GM18520 (cell line): Measurements from ENCODE around the gene NDC1.
"Not testable (repeated sequence)": the region's sequence is repeated elsewhere in the genome, so short reads cannot be mapped to it uniquely, and the experiment has no call there.

Experiments
- ATAC-seq: cut with Tn5 transposase; IDR thresholded peaks from one replicate; pipeline ENCODE4 v1.9.1; 2021; ENCODE audit not compliant: unreplicated experiment

The NDC1 gene

DNA sequence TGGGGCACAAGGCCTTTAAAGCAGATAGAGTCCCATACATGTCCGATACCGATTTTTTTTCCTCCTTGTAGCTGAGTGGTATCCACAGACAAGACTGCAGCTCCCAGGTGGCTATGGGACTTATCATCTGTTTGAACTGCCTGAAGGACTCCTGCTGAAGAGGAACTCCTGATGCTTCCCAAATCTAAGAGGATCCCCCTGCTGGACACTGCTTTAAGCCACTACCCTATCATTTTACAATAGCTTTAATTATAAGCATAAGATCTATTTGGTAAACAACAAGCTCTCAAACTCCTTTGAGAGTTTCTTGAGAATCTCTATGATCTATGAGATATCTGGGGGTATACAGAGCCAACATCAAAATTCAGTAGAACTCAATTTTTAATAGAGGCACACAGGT is 11.7 kb downstream of the NDC1 start:
- no peak for ATAC-seq

DNA sequence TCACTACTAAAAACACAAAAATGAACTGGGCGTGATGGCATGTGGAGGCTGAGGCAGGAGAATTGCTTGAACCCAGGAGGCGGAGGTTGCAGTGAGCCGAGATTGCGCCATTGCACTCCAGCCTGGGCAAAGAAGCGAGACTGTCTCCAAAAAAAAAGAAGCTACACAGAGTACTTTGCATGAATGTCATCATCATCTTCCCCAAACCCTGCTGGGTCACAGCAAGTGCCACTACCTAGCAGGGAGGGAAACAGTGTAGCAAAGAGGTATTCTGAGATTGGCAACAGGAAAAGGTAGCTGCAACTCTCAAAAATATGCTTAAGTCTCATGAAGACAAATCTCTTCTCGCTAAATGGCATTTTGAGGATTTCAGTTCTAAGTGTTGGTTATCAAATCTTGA is 12.8 kb downstream of the NDC1 start:
- ATAC-seq: no peak

DNA sequence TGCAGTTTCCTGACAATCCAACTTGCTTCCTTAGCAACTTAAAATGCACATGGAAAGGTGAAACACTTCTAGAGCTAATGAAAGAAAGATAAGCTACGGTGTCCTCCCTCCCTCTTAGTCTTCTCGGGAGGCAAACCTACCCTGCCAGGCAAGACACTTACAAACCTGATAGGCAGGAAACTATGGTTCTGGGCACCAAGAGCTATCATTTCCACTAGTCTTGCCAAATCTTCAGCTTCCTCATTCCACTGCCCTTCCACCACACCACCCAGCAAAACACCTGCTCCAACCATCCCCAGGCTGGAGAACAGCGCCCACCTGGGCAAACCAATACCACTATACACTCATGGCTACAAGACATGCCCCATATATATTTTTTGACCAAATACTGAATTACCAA is 15.2 kb downstream of the NDC1 start:
- no peak for ATAC-seq

DNA sequence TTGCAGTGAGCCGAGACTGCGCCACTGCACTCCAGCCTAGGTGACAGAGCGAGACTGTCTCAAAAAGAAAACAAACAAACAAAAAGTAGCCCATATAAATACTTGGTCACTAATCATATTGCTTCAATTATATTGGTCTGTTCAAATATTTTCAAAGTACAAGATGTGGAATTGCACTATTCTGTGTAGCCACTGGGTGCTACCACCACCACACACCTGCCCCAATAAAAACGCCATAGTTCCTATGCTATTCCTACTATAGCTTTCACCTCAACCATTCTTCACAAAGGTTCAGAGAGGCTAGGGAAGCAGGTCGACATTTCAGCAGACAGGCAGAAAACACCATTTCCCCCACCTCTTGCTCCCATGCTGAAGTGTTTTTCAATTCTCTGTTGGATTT is 16.7 kb downstream of the NDC1 start:
- no peak for ATAC-seq

DNA sequence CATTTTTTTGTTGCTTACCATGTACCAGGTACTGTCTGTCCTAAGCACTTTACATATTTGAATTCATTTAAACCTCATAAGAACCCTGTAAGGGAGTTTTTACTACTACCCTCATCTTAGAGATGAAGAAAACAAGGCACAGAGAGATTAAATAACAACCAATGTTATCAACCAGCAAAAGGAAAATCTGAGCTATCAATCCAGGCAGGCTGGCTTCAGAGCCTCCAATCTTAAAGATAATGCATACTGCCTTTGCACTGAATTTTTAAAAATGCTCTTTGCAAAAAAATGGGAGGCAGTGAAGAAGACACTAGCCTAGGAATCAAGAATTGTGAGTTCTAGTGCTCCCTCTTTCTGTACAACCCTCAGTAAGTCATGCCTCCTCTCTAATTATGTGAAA is 18.7 kb downstream of the NDC1 start:
- ATAC-seq: no peak

DNA sequence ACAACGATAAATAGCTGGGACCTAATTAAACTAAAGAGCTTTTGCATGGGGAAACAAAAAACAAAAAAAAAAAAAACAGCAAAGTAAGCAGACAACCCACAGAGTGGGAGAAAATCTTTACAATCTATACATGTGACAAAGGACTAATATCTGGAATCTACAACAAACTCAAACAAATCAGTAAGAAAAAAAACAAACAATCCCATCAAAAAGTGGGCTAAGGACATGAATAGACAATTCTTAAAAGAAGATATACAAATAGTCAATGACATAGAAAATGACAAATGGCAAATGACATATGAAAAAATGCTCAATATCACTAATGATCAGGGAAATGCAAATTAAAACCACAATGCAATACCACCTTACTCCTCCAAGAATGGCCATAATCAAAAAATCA is 21.5 kb downstream of the NDC1 start:
- not testable (repeated sequence) for ATAC-seq

DNA sequence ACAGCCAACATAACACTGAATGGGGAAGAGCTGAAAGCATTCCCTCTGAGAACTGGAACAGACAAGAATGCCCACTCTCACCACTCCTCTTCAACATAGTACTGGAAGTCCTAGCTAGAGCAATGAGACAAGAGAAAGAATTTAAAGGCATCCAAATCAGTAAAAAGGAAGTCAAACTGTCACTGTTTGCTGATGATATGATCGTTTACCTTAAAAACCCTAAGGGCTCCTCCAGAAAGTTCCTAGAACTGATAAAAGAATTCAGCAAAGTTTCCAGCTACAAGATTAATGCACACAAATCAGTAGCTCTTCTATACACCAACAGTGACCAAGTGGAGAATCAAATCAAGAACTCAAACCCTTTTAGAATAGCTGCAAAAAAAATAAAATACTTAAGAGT is 22.6 kb downstream of the NDC1 start:
- ATAC-seq: not testable (repeated sequence)

DNA sequence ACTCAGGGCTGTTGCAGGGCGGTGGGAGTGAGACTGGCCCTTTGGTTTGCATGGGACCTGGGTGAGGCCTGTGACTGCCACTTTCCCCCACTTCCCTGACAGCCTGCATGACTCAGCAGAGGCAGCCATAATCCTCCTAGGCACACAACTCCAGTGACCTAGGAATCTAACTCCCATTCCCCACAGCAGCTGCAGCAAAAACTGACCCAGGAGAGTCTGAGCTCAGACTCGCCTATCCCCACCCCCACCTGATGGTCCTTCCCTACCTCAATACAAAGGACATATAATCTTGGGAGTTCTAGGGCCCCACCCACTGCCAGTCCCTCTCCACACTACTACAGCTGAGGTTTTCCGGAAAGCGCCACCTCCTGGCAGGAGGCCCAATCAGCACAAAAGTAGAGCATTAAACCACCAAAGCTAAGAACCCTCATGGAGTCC is 26.7 kb downstream of the NDC1 start:
- ATAC-seq: no peak

DNA sequence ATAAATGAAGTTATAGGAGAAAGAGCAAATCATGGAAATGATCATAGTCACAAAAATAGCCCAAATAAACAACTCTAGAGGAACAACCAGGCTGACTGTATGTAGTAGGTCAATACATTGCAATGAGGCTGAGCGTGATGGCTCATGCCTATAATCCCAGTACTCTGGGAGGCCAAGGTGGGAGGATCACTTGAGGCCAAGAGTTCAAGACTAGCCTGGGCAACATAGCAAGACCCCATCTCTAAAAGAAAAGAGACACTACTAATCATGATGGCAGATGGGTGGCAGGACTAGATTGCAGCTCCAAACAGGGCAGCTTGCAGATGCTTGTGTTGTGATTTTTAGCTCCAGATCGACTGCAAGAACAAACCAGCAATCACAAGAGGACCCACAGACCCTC is 27.6 kb downstream of the NDC1 start:
- ATAC-seq: no peak

DNA sequence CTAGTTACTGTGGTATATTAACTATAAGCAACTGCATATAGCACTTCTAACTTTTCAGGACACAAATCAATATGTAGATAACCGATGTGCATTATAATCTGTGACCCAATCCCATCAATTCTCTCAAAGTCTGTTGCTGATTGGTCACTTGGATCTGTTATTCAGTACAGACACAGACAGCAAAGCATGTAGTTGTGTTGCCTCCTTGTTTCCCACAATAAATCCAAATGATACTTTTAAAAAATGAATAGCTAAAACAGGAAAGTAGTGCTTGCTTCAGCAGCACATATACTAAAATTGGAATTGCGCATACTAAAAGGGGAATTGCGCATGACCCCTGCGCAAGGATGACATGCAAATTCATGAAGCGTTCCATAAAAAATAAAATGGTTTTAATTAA is 28.1 kb downstream of the NDC1 start:
- ATAC-seq: no peak

DNA sequence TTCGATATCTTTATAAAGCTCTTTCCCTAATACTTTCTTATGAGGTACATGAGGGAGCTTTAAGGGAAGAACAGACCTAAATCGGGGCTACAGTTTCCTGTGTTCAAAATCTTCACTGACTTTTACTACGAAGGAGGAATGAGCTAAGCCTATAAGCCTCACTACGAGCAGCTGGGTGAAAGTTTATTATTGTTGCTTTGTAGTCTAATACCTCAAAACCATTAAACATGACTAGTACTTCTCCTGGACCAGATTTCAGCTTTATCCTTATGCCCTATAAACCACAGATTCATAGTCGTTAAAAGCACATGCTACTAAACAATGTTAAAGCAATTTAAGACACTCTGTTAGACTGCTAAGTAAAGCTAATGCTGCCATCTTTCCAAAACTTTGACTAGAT is 30.2 kb downstream of the NDC1 start:
- ATAC-seq: no peak

DNA sequence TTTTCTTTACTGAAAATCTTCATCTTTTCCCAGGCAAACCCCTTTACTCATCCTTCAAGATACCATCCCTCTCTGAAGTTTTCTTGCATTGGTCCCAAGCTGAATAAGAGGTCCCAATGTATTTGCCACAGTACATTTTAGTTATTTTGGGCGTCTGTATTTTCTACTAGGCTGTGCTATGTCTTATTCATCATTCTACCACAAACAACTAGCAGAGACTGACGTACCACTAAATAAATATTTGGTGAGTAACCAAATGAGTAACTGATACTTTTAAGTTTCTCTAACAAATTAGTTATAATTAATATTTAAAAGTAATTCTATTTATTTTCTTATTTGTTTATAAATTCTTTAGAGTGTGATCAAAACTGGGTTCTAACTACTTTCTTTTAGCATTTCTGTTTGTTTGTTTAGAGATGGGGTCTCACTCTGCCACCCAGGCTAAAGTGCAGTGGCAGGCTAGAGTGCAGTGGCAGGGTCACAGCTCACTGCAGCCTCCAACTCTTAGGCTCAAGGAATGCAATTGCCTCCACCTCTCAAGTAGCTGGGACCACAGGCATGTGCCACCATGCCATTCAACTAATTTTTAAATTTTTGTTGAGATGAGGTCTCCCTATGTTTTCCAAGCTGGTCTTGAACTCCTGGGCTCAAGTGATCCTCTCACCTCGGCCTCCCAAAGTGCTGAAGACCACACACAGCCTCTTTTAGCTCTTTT is 33.1 kb downstream of the NDC1 start:
- ATAC-seq: no peak

DNA sequence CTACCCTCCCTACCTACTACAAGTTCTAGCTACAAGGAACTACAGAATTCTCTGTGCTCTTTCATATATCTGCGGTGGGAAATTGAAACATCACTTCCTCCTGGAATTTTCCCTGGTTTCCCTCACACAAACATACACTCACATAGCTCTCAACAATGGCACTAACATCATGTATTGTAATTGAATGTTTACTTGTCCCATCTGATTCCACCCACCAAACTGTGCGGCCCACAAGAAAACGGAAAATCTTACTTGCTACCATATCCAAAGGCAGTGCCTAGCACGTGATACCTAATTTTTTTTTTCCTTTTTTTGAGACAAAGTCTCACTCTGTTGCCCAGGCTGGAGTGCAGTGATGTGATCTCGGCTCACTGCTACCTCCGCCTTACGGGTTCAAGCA is 33.9 kb downstream of the NDC1 start:
- no peak for ATAC-seq

DNA sequence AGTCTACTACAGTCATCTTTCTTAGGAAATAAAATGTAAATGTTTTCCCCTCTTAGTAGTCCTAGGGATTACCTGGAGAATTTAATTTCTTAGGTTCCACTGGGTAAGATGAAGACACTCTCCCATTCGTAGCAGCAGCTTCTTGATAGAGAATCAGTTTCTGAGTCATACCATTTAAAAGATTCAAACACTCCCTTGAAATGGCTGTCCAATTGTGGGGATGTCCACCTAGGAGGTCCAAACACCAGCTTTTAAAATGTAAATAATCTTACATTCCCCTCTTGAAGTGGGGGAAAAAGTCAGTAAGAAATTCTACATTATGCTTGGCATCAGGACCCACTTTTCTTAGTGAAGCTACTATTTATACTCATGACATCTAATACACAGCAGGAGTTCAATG is 37.5 kb downstream of the NDC1 start:
- ATAC-seq: no peak

DNA sequence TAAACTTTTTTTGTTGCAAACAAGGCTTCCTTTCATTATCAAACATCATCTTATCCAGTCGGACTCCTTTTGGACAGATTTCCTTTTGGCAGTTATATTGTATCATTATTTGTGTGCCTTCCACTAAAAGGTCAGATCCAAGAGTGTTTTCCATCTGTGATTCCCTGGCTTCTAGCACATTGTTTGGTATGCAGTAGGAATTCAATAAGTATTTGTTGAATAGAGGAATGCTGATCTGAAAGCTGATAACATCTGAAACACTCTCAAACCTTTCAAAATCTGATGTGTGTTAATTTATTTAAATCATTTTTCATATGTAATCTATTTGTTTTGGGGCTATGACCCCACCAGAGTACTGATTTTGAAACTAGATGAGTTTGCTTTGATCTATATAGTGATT is 39.0 kb downstream of the NDC1 start:
- no peak for ATAC-seq

DNA sequence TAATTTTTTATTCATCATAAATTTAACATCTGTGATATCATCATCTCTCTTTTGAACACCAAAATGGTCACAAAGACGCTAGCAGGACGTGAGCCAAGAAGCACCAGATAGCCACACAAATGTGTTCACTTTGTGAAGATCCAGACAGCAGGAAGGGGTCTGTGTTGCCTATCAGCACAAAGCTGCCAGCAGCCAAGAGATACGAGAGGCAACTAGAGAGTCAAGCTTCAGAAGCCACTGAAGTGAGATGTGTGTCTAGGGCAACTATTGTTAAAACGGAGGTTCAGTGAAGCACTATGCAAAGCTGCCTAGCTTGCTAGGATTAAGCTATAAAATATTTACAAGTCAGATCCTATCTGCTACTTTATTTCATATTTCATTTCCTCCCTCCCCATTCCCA is 45.3 kb downstream of the NDC1 start:
- no peak for ATAC-seq

DNA sequence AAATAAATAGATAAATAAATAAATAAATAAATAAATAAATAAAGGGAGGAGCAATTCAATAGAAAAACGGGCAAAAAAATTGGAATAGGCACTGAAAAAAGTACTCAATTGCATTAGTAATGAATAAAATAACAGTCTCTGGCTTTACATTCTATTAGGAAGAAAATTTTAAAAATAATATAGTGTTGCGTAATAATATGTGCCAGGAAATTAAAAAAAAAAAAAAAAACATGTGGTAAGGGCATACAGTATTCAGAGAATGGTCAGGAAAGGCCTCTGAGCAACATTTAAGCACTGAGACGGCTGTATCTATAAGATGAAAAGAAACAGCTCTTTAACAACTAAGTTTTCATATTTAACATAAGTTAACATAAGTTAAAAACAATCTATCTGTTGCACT is 50.4 kb downstream of the NDC1 start:
- ATAC-seq: no peak

DNA sequence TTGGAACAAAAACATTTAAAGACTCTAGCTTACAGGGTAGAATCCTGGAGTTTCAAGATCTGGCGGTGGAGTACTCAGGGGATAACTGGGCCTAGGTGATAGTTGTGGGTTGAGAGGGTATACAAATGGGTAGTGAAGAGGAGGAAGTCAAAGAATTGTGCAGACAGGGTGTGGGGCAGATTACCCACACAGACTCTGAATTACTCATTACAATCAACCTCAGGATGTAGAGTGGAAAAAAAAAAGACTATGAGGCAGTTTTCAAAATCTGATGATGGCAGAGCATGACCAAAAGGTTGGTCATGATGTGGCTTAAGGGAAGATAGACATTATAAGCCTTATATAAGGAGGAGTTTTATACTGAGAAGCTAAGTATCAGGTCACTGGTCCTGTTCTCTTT is 55.0 kb downstream of the NDC1 start:
- no peak for ATAC-seq

DNA sequence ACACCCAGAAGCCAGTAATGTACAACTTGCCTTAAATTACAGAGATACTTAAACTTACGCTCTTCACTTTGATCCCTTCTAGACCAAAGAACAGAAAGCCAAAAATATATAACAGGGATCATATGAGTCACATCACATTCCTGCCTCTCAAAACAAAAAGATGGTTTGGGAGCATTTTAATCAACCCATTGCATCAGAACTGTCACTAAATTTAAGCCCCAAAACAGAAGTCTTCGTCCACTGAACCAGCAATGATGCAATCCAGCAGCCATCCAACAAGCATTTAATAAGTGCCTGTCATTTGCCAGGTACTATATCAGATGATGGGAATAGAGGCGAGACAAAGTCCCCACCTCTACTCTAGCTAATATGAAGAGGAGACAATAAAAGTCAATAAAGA is 56.4 kb downstream of the NDC1 start:
- no peak for ATAC-seq

DNA sequence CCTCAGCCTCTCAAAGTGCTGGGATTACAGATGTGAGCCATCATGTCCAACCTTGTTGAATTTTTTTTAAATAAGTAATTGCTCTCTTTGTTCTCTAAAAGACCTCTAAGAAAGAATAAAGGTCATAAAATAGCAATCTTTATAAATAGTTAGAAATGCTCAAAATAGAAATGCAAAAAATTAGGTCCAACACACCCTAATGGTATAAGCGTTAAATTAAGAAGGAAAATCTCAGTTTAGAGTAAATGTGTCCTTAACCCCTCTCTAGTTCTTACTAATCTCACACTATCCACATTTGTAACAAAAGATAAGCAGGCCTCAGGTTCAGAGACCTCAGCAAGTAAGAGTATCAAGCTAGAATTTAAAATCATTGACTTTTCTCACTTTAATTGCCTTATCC is 60.8 kb downstream of the NDC1 start:
- no peak for ATAC-seq

DNA sequence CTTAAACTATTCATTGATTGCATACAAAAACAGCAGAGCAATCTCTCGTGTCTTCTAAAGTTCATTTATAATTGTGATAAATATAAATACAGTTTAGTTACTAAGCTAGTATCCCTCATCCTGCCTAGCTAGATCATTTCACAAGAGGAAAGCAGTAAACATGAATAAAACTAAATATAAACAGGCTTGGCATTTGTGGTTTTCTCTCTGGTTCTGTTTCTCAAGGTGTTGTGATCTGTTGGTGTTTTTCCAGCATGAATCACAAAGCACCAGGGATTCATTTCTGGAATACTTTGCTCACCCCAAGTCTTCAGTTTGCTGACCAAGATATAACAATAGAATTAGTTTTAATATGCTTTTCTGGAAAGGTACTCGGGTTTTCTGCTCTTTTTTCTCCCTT is 66.4 kb downstream of the NDC1 start:
- ATAC-seq: no peak

DNA sequence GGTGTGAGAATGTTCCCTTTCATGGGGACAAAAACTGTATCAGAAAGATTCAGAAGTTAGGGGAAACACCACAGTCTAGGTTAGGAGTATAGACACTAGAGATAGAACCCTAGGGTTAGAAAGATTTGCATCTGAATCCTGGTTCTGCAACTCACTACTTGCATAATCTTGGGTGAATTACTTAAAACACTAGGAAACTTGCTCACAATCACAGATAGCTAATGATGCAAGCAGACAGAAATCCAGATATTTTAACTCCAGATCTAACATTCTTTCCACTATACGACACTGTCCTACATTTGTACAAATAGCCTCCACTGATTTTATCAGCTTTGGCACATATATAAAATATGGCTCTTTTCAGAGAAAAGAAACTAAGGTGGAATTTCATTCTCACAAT is 68.3 kb downstream of the NDC1 start:
- no peak for ATAC-seq

DNA sequence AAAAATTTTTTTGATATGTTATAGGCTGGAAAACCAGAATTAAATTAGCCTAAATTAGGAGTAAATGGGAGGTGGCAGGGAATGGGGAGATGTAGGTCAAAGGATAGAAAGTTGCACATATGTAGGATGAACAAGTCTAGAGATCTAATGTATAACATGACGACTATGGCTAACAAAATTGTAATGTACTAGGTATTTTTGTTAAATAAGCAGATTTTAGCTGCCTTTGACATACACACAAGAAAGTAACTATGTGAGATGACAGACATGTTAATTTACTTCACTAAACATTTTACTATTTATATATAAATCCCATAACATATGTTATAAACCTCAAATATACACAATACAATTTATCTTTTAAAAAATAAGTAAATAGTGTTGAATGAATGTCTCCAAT is 68.9 kb downstream of the NDC1 start:
- ATAC-seq: no peak
